ENCODE measurements around the gene XRCC3.

XRCC3 gene

DNA sequence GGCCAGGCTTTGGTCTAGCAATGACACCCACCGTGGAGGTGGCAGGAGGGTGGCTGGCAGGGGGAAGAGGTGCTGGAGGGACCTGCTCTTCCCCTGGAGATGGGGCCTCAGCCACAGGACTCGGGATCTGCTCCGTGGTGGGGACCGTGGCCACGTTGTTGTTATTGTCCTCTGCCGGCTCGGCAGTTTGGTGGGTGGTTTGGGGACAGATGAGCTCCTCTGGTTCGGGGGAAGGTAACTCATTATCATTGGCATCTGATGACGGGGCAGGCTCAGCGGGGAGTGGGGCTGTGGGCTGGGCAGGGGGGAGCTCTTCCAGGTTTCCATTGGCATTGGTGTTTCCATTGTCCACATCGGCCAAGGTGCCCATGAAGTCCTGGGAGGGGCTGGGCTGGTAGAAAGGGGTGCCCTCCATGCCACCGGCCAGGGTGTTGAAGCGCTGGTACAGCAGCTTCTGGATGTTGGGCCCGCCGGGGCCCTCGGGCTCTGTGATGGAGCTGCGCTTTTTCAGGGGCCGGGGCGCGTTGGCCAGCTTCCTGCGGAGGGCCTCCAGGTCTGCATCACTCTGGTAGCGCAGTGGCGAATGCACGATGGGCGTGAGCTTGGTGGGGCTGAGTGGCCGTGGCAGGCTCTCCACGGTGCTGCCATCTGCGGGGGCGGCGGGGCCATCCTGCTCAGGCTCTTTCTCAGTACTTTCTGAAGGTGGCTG lies 24.7 kb upstream of the XRCC3 start:
- H3K9ac ChIP-seq (ENCODE audit: low read length) = no peak overlapping the region
- H3K36me3 ChIP-seq (ENCODE audit: insufficient read depth, low read length) = peaks cover 34% of the 10 kb centered on the region; the same call in 1 of the 2 replicates

DNA sequence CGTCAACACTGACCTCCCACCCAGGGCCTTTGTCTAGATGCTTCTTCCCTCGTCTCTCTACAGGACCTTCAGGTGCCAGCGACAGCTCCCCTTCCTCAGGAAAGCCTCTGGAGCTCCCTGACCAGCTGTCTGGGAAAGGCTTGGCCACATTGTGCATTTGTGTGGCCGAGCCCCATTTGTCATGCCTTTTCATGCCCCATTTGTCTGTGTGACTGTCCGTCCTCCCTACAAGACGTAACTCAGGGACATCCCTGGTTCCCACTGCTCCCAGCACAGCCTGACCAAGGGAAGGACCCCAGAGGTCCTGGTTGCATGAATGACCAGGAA lies 24.2 kb upstream of the XRCC3 start:
- no peaks in the 10 kb centered on the region for H3K79me2 ChIP-seq (ENCODE audit: insufficient read depth, low read length)
- H3K9ac ChIP-seq (ENCODE audit: low read length) = no peak overlapping the region
- H2AFZ ChIP-seq (ENCODE audit: low read length) = no peak overlapping the region
- H3K27ac ChIP-seq (ENCODE audit: low read depth, low read length, poor library complexity, severe bottlenecking) = no peak overlapping the region
- no peaks in the 10 kb centered on the region for H3K9me3 ChIP-seq (ENCODE audit: low read length)
- no peak overlapping the region for H3K4me3 ChIP-seq (ENCODE audit: low read depth, low read length, poor library complexity, severe bottlenecking)
- peaks cover 6% of the 10 kb centered on the region for H3K4me1 ChIP-seq (ENCODE audit: insufficient read depth, low read length, severe bottlenecking)
- H4K20me1 ChIP-seq (ENCODE audit: insufficient read depth, low read length) = no peaks in the 10 kb centered on the region
- TF ChIP-seq, protein P1, sequence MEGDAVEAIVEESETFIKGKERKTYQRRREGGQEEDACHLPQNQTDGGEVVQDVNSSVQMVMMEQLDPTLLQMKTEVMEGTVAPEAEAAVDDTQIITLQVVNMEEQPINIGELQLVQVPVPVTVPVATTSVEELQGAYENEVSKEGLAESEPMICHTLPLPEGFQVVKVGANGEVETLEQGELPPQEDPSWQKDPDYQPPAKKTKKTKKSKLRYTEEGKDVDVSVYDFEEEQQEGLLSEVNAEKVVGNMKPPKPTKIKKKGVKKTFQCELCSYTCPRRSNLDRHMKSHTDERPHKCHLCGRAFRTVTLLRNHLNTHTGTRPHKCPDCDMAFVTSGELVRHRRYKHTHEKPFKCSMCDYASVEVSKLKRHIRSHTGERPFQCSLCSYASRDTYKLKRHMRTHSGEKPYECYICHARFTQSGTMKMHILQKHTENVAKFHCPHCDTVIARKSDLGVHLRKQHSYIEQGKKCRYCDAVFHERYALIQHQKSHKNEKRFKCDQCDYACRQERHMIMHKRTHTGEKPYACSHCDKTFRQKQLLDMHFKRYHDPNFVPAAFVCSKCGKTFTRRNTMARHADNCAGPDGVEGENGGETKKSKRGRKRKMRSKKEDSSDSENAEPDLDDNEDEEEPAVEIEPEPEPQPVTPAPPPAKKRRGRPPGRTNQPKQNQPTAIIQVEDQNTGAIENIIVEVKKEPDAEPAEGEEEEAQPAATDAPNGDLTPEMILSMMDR (IDR thresholded peaks at IDR 0.05; ENCODE audit: low read length) = no peak
- TF ChIP-seq EZH2 (IDR thresholded peaks at IDR 0.05; ENCODE audit: borderline replicate concordance, low read length) = no peak
- H3F3A ChIP-seq (ENCODE audit: insufficient read depth, low read length) = no peaks in the 10 kb centered on the region
- no peaks in the 10 kb centered on the region for H3K27me3 ChIP-seq (ENCODE audit: insufficient read depth, low read length)
- H3K9me2 ChIP-seq (ENCODE audit: low read depth, low read length) = no peaks in the 10 kb centered on the region
- peaks cover 39% of the 10 kb centered on the region; the same call in 1 of the 2 replicates for H3K36me3 ChIP-seq (ENCODE audit: insufficient read depth, low read length)
- no peak overlapping the region for H3K4me2 ChIP-seq (ENCODE audit: low read length)

More for the DNA sequence above, 24.7 kb upstream of the XRCC3 start:
- Histone ChIP-seq H3K4me1 (ENCODE audit: insufficient read depth, low read length, severe bottlenecking) (peaks cover 8% of the 10 kb centered on the region), H3K9me2 (ENCODE audit: low read depth, low read length) (no peaks in the 10 kb centered on the region), H2AFZ (ENCODE audit: low read length) (no peak overlapping the region), H3K9me3 (ENCODE audit: low read length) (no peaks in the 10 kb centered on the region), H3K27ac (ENCODE audit: low read depth, low read length, poor library complexity, severe bottlenecking) (no peak overlapping the region), H3K27me3 (ENCODE audit: insufficient read depth, low read length) (no peaks in the 10 kb centered on the region), H3F3A (ENCODE audit: insufficient read depth, low read length) (no peaks in the 10 kb centered on the region), H3K79me2 (ENCODE audit: insufficient read depth, low read length) (no peaks in the 10 kb centered on the region), H3K4me3 (ENCODE audit: low read depth, low read length, poor library complexity, severe bottlenecking) (no peak overlapping the region), H3K4me2 (ENCODE audit: low read length) (no peak overlapping the region), H4K20me1 (ENCODE audit: insufficient read depth, low read length) (no peaks in the 10 kb centered on the region)
- TF ChIP-seq EZH2 (IDR thresholded peaks at IDR 0.05; ENCODE audit: borderline replicate concordance, low read length) = no peak
- TF ChIP-seq, protein P1 (IDR thresholded peaks at IDR 0.05; ENCODE audit: low read length) = no peak

DNA sequence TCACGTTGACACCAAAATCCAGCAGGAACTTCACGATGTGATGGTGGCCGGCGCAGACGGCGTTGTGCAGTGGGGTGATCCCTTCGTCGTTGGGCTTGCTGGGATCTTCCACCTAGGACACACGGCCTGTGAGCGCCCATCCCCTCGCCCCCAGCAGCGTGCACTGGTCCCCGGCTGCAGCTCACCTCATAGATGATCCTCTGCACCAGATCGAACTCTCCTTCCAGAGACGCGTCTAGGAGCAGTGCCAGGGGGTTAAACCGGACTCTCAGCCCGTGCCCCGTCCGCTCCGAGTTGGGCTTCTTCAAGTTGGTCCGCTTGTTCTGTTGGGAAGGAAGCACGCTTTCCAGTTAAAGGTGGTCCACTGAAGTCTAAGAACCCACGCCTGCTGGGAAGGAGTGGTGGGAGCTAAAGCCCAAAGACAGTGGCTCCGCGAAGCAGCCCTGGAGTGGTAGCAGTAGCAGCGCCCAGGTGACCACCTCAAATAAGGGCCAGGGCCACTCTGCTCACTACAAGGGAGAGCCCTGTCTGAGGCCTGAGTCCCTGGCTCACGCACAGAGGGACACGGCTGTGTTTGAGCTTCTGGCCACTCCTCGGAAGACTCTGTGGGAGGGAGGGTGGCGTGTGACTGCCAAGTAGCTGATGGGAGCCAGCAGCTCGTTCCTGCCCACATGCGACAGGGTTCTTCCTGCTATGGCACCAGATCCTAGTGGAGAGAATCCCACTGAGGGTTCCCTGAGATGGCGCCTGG lies 23.6 kb upstream of the XRCC3 start:
- no peak overlapping the region for H3K4me3 ChIP-seq (ENCODE audit: low read depth, low read length, poor library complexity, severe bottlenecking)
- H3K27ac ChIP-seq (ENCODE audit: low read depth, low read length, poor library complexity, severe bottlenecking) = no peak overlapping the region
- peaks cover 43% of the 10 kb centered on the region; the same call in 1 of the 2 replicates for H3K36me3 ChIP-seq (ENCODE audit: insufficient read depth, low read length)
- TF ChIP-seq, protein P1 (IDR thresholded peaks at IDR 0.05; ENCODE audit: low read length) = no peak
- TF ChIP-seq EZH2 (IDR thresholded peaks at IDR 0.05; ENCODE audit: borderline replicate concordance, low read length) = no peak
- H3K9ac ChIP-seq (ENCODE audit: low read length) = no peak overlapping the region
- H4K20me1 ChIP-seq (ENCODE audit: insufficient read depth, low read length) = no peaks in the 10 kb centered on the region
- H3K27me3 ChIP-seq (ENCODE audit: insufficient read depth, low read length) = no peaks in the 10 kb centered on the region
- H3K79me2 ChIP-seq (ENCODE audit: insufficient read depth, low read length) = no peaks in the 10 kb centered on the region
- H3K4me2 ChIP-seq (ENCODE audit: low read length) = no peak overlapping the region
- H3K9me3 ChIP-seq (ENCODE audit: low read length) = no peaks in the 10 kb centered on the region
- H3K9me2 ChIP-seq (ENCODE audit: low read depth, low read length) = no peaks in the 10 kb centered on the region
- H3K4me1 ChIP-seq (ENCODE audit: insufficient read depth, low read length, severe bottlenecking) = peaks cover under 1% of the 10 kb centered on the region
- H3F3A ChIP-seq (ENCODE audit: insufficient read depth, low read length) = no peaks in the 10 kb centered on the region
- H2AFZ ChIP-seq (ENCODE audit: low read length) = no peak overlapping the region
